Fibroblast of the aortic adventitia (primary cell): ENCODE measurements around the gene ARMC9. TPM values are rescaled to one million over a fixed set of nuclear protein-coding genes. Genes with fewer than 3 reads are reported as not detected.

ENCODE experiments used
- DNase-seq: peaks from one replicate; pipeline ENCODE4 v3.0.0-alpha.2; 2010; ENCODE audit warnings: low read depth
- H3K4me3 ChIP-seq: 2 replicates; pipeline ENCODE4 v1.5.1; 2011; ENCODE audit warnings: low read depth, mild to moderate bottlenecking, control low read depth, low read length, moderate library complexity
- total RNA-seq: library from RNA; depleted of rRNA; stranded (reverse); fragments of >200 nt; gene quantifications from 2 replicates; pipeline ENCODE4 v1.2.3, GENCODE V29; 2012; ENCODE audit warnings: low replicate concordance
- TF ChIP-seq, protein P1 (sequence below): IDR thresholded peaks from 2 replicates; pipeline ENCODE4 v1.5.1; 2011; ENCODE audit warnings: mild to moderate bottlenecking, low read length, control low read depth, inconsistent platforms; ENCODE audit not compliant: insufficient read depth

The ARMC9 gene
- total RNA-seq, 1 donor = 94.4 TPM

DNA sequence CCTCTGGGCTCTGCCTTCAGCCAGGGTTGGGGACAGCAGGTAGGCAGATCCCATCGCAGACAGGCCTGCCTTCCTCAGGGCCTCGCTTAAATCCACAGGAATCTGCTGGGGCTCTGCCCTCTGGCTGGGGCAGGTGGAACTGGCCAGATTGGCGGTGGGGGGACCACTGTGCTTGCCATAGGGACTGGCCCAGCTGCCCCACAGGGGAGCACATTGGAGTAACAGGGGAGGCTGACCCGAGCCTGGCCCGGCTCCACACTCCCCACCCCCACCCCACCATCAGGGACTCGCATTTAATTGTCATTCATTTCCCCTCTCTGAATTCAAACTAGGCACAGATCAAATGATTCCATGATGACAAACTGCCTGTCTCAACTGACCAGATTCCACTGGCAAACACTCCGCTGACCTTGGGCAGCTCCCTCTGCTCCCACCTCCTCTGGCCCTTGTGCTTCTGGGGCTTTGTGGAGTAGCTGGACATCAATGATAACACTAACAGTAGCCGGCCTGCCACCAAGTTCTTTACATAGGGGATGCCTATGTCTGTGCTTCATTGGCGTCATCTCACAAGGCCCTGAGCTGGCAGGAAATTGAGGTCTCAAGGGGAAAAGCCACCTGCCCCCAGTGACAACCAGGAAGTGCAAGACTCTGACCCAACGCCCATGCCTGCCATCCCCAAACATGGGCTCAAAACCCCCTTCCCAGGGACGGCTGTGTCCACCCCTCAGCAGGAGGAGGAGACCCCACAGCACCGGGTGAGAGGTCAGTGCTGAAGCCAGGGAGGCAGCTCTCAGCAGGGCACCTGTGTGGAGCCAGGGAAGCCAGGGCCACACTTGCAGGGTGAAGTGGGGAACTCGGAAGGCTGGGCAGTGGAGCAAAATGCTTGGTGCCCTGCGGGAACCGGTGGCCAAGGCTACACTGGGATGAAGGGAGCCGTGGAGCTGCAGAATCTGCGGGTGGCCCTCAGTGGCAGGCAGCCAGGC, 195.0 kb downstream of the ARMC9 start:
- H3K4me3 ChIP-seq = no peak overlapping the region
- TF ChIP-seq, protein P1, sequence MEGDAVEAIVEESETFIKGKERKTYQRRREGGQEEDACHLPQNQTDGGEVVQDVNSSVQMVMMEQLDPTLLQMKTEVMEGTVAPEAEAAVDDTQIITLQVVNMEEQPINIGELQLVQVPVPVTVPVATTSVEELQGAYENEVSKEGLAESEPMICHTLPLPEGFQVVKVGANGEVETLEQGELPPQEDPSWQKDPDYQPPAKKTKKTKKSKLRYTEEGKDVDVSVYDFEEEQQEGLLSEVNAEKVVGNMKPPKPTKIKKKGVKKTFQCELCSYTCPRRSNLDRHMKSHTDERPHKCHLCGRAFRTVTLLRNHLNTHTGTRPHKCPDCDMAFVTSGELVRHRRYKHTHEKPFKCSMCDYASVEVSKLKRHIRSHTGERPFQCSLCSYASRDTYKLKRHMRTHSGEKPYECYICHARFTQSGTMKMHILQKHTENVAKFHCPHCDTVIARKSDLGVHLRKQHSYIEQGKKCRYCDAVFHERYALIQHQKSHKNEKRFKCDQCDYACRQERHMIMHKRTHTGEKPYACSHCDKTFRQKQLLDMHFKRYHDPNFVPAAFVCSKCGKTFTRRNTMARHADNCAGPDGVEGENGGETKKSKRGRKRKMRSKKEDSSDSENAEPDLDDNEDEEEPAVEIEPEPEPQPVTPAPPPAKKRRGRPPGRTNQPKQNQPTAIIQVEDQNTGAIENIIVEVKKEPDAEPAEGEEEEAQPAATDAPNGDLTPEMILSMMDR = peak; percentile 13
- no peak for DNase-seq

DNA sequence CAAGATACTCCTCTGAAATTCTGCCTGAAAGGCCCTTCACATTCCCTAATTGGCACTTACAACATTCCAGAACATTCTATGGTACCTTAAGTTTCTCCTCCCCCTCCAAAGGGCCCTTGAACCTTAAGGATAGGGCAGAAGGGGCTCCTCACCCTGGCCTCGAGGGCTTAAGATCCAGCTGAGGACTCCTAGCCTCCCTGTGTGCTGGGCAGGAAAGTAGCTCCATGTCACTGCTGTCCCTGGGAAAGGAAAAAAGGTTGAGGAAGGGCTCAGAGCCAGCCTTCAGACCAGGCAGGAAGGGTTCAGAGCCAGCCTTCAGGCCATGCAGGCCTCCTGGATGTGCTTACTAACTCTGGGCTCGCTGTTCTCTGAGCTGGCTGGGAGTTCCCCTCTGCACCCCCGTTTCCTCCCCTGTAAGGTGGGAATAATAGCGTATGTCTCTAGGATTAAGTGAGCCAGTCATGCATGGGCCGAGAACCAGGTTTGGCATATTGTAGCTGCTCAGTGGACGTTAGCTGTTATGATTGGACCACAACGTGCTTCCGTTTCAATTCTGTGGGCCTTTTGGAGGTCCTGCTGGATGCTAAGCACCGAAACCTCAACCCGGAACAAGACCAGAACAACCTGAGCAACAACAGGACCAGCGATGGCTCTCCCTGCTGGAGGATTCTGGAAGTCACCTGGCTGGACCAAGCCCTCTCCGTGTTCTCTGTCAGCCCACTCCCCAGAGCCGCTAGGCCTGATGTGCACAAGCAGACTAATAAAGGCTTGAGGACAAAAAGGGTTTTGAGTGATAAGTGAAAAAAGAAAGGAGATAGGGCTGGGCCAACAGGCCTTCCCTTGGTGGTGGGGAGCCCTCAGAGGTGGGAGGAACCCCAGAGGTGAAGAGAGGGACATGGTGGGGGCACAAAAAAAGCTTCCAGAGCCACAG, 196.0 kb downstream of the ARMC9 start:
- TF ChIP-seq, protein P1 = no peak
- no peak overlapping the region for H3K4me3 ChIP-seq
- no peak for DNase-seq

DNA sequence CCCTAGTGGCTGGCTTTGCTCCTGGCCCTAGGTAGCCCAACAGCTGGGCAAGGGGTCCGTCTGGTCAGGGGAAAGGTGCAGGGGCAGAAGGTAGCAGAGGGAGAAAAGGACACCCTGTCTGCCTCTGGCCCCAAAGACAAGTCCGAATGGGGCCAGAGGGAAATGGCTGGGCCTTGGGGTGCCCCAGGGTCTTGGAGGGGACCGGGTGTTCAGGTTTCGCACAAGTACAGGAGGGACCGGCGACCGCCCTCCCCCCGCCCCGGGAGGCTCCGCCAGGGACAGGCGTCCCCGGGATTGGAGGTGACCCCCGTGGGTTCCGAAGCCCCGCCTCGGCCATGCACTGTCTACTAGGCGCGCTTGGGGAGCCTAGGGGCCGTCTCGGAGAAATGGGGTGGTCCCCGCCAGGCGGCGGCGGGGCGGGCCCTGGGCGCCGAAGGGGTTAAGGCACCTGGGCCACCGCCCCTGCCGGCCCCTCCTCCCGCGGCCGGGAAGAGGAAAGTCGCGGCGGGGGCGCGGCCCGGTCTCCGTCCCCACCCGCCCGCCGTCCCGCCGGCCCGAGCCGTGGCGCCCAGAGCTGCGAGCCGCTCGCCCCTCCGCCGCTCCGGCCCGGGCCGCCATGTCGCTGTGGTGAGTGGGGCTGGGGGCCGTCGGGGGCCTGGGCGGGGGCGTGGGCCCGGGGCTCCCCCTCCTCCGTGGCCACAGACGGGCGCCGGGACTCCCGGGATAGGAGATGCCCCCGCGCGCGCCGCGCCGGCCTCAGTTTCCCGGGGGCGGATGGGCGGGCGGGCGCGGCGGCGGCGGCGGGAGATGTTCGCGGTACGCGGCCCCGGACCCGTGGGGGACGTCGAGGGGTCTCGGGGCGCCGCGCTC, 197.0 kb downstream of the ARMC9 start, which contains the start of gene B3GNT7:
Gene B3GNT7, plus strand, starts transcription at position 523 of the 870 bp plus-strand sequence. Its CDS starts 94 bp downstream, at position 617.
- TF ChIP-seq, protein P1 = no peak
- H3K4me3 ChIP-seq = no peak within 1 kb of the TSS
- DNase-seq = no peak

DNA sequence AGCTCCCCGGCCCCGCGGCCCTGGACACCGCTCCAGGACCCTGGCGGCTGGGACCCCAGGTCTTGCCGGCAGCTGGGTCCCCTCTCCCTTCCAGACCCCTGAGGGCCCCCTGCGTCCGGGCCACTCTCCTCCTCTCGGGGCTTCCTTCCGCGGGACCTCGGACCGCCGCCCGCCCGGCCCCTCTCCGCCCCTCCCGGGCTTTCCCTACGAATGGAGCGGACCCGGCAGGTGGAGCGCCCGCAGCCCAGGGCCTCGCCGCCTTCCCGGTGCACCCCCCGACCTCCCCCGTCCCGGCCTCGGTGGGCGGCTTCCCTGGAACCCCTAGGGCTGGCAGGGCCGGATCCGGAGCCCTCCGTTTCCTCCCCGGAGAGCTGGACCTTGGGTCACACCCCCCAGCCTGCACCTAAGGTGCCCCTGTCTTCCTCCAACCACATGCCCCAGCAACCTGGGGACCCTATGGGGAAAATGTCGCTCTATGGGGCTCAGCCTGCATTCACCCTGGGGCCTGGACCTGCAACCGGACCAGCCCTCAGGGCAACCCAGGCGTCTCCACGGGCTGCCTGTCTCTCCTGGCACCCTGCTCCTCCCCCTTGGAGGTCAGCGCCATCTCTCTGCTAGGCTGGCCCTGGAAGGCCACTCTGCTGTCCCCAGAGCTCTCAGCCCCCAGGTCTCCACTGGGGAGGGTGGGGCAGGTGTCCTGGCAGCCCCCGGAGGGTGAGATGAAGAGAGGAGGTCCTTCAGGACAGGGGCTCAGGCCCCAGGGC, 197.8 kb downstream of the ARMC9 start:
- no peak for DNase-seq
- no peak overlapping the region for H3K4me3 ChIP-seq
- TF ChIP-seq, protein P1 = no peak

DNA sequence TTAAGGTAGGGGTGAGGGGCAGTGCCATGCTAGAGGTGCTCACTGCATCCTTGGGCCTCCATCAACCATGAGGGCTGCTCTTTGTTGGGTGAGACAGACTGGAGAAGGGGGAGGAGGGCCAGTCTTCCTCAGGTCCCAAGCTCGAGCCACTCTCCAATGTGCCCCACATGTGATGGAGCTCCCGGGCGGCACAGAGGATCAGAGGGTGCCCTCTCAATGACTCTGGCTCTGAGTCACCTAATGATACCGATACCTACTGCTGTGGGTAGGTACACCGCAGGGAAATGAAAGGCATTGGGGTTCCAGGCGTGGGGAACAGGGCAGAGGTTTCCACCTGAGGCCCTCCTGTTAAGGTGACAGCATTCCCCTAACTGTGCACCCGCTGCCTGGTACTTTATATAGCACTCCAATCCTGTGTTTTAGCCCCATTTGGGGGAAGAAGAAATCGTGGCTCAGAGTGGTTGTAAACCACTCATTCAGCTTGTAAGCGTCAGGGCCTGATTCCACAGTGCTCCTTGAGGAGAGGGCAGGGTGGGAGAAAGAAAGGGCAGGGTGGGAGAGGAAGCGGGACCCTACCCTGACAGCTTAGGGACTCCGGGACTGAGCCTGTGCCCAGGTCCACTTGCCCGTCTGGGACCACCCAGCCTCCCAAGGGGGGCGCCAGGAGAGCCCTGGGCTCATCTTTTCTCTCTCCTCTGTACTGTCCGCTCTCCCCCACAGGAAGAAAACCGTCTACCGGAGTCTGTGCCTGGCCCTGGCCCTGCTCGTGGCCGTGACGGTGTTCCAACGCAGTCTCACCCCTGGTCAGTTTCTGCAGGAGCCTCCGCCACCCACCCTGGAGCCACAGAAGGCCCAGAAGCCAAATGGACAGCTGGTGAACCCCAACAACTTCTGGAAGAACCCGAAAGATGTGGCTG, 198.8 kb downstream of the ARMC9 start:
- TF ChIP-seq, protein P1 = no peak
- DNase-seq = no peak
- H3K4me3 ChIP-seq = no peak overlapping the region
